Thyroid gland (tissue), 4 donors: Measurements from ENCODE around the gene VWA5B1.

Source experiments
- POLR2A ChIP-seq, 2 donors: fragments of 450-650 bp; IDR thresholded peaks; one replicate each; pipeline ENCODE4 v1.6.1; 2017; ENCODE audit warnings: antibody characterized with exemption in 2 of 2, mild to moderate bottlenecking in 2 of 2, moderate library complexity in 1 of 2
- TF ChIP-seq, protein P1 (sequence below), 6 experiments: fragments of 200-600 bp in 3 of 6; fragments of 450-650 bp in 3 of 6; sonication (generic) in 3 of 6; IDR thresholded peaks; one replicate each; pipeline ENCODE4 v1.5.1; 2016 to 2019; ENCODE audit warnings: antibody characterized with exemption in 6 of 6, mild to moderate bottlenecking in 2 of 6, inconsistent platforms in 1 of 6, moderate library complexity in 1 of 6

DNA sequence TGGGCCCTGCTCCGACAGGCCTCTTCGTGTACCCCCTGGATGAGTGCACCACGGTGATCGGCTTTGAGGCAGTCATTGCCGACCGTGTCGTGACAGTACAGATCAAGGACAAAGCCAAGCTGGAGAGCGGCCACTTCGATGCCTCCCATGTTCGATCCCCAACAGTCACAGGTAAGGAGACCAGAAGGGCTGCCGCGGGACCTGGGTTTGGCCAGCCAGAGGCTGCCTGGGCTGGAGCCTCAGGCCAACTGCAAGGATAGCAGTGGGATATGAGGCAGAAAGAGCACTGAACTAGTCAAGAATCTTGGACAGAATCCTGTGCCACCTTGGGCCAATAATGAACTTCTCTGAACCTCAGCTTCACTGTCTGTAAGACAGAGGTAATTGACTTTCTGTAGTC, 22.1 kb downstream of the VWA5B1 start:
- TF ChIP-seq, protein P1, sequence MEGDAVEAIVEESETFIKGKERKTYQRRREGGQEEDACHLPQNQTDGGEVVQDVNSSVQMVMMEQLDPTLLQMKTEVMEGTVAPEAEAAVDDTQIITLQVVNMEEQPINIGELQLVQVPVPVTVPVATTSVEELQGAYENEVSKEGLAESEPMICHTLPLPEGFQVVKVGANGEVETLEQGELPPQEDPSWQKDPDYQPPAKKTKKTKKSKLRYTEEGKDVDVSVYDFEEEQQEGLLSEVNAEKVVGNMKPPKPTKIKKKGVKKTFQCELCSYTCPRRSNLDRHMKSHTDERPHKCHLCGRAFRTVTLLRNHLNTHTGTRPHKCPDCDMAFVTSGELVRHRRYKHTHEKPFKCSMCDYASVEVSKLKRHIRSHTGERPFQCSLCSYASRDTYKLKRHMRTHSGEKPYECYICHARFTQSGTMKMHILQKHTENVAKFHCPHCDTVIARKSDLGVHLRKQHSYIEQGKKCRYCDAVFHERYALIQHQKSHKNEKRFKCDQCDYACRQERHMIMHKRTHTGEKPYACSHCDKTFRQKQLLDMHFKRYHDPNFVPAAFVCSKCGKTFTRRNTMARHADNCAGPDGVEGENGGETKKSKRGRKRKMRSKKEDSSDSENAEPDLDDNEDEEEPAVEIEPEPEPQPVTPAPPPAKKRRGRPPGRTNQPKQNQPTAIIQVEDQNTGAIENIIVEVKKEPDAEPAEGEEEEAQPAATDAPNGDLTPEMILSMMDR (IDR thresholded peaks at IDR 0.05): no peak
- no peak for TF ChIP-seq POLR2A (IDR thresholded peaks at IDR 0.05)
